Heart right ventricle (tissue), 16 donors: Measurements from ENCODE around the gene SETD1A. TPM values are rescaled to one million over a fixed set of nuclear protein-coding genes. Genes with fewer than 3 reads are reported as not detected.

ENCODE experiments used
- ATAC-seq, 8 donors: fragments of 200-7000 bp; cut with Tn5 transposase; one replicate each; pipeline ENCODE4 v1.9.1; 2020; ENCODE audit warnings: mild to moderate bottlenecking in 8 of 8, moderate library complexity in 8 of 8, moderate number of reproducible peaks in 1 of 8
- DNase-seq, 2 donors: peaks; one replicate each; pipeline ENCODE4 v3.0.0-alpha.2; 2020
- H3K27ac ChIP-seq, 10 donors: fragments of 200-600 bp; sonication (generic) in 2 of 10; one replicate each; pipeline versions ENCODE4 v1.5.0 to v1.8.0; 2020 to 2022; ENCODE audit warnings: mild to moderate bottlenecking in 3 of 10
- H3K27me3 ChIP-seq, 7 donors: fragments of 200-600 bp; one replicate each; pipeline ENCODE4 v1.8.0; 2021 to 2022; ENCODE audit warnings: mild to moderate bottlenecking in 2 of 7
- H3K36me3 ChIP-seq, 9 donors: fragments of 200-600 bp; sonication (generic) in 1 of 9; one replicate each; pipeline versions ENCODE4 v1.5.0 to v1.8.0; 2020 to 2022; ENCODE audit warnings: mild to moderate bottlenecking in 2 of 9
- H3K4me1 ChIP-seq, 9 donors: fragments of 200-600 bp; sonication (generic) in 1 of 9; one replicate each; pipeline versions ENCODE4 v1.5.0 to v1.8.0; 2020 to 2022; ENCODE audit warnings: mild to moderate bottlenecking in 4 of 9
- H3K4me3 ChIP-seq, 10 donors: fragments of 200-600 bp; sonication (generic) in 2 of 10; one replicate each; pipeline versions ENCODE4 v1.5.0 to v1.8.0; 2020 to 2022; ENCODE audit warnings: mild to moderate bottlenecking in 7 of 10, moderate library complexity in 2 of 10
- H3K9me3 ChIP-seq, 11 donors: fragments of 200-600 bp in 10 of 11; sonication (generic) in 2 of 11; one replicate each; pipeline versions ENCODE4 v1.5.0 to v1.8.0; 2013 to 2022; ENCODE audit warnings: mild to moderate bottlenecking in 2 of 11, control low read depth in 1 of 11, moderate library complexity in 1 of 11
- WGBS, 2 donors: extraction: QIAGEN DNeasy Blood & Tissue Kit; methylation state at CpG; one replicate each; pipeline ENCODE4 v1.1.7; 2013; ENCODE audit warnings: inconsistent platforms in 1 of 2; 5-methylcytosine and 5-hydroxymethylcytosine counted together
- intact Hi-C, 10 donors: fragments of 100-400 bp; cut with DNase I; formaldehyde crosslinking; loops; one replicate each; pipeline versions ENCODE4 v1.11.1 to v1.14.2; 2022
- polyA plus RNA-seq, 2 donors: library from polyadenylated mRNA; stranded (reverse); fragments of 200-250 nt; gene quantifications; one replicate each; pipeline ENCODE4 v1.2.3, GENCODE V29; 2013
- total RNA-seq, 10 donors: library from RNA; stranded (reverse); fragmentation: NEBNext Ultra II Directional in 3 of 10; extraction: Animal tissue kit (Norgen Biotek cat#: 25700) in 3 of 10; gene quantifications; one replicate each; pipeline versions ENCODE4 v1.2.1 to v1.2.4, GENCODE V29; 2021 to 2023
- TF ChIP-seq, protein P1 (sequence below), 9 donors: fragments of 200-600 bp; sonication (generic) in 2 of 9; IDR thresholded peaks; one replicate each; pipeline versions ENCODE4 v1.5.0 to v1.8.0; 2021 to 2022; ENCODE audit warnings: antibody characterized with exemption in 9 of 9, mild to moderate bottlenecking in 5 of 9, moderate library complexity in 1 of 9
- donor health status: Arrhythmogenic right ventricular cardiomyopathy.
- donor health status: ischemic (EF 13 %, LVEDD 7.1; RV severe dilation, severe dysfunction).
- donor health status: healthy with polysubstance abuse.
- donor health status: DM: no; HTN: yes; CAD: no.
- donor health status: DM: no; HTN: no; CAD: no.
- donor health status: ischemic (EF 25% LVEDD 6.9; RV normal size, moderate dysfunction).
- donor health status: ischemic (EF 25% LVEDD 5.7; RV mildly dilated, moderate dysfunction).
- donor health status: healthy.
- donor health status: DM: yes; HTN: yes; CAD: no.
- donor health status: Ischemic cardiomyopathy.
- donor health status: ischemic (EF 35%, LVEDD 5.7; RV mildly dilated, moderate dysfunction).
- donor health status: nonischemic (EF 11% LVEDD 7.7; RV severe dilation, severe dysfunction).
- donor health status: DM: yes; HTN: yes; CAD: no.
- donor health status: PGD.
- donor health status: ischemic (EF 29% LVEDD 5.4; RV normal size, mild dysfunction).
- donor health status: nonischemic (EF 23%, LVEDD 6.1; RV moderate dilation, normal function).

Gene SETD1A
- total and polyA plus RNA-seq, 12 donors: 5.8 to 11.4 (median 9.2) TPM

DNA sequence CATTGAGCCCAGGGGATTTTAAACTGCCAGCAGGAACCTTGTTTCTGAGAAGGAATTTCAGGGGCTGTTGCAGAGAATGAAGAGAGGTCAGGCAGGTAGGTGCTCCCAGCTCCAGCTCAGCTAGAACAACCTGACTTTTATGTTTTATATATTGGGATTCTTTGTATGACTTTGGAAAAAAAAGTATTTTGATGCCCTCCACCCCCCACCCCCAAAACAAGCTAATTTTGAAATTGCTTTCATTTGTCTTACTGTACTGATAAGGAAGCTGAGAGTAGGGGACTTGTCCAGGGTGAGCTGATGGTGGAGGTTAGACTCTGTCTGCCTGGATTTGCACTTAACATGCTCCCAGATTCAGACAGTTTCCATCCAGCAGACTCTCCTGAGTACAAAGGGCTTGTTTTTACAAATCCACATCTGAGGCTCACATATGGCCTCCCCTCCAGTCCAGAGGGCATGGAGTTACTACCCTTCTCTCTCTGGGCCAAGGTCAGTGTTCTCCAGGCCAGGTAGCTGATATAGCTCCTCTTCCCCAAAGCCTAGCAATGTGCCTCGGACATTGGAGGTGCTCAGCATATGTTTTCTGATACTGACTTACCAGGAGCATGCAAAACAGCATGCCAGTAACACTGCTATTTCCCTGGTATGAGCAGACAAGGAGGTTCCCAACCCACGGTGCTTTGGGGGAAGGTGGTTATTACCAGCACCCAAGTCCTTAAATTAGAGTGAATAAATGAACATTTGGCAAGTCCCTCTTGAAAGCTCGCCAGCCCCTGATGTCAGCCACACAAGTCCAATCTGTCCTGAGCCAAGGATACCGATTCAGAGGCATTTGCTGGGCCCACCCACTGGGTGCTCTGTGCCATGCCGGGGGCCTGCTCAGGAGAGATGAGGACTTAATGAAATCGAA, 41.6 kb downstream of the SETD1A start:
- Histone ChIP-seq H3K27ac (peak overlapping the region in 4 of 10 donors; percentile 5 to 77 (median 54)), H3K4me1 (peaks cover 4 to 35% (median 16%) of the 10 kb centered on the region in 9 donors), H3K27me3 (no peaks in the 10 kb centered on the region), H3K4me3 (no peak overlapping the region), H3K36me3 (no peaks in the 10 kb centered on the region), H3K9me3 (no peaks in the 10 kb centered on the region)
- TF ChIP-seq, protein P1, sequence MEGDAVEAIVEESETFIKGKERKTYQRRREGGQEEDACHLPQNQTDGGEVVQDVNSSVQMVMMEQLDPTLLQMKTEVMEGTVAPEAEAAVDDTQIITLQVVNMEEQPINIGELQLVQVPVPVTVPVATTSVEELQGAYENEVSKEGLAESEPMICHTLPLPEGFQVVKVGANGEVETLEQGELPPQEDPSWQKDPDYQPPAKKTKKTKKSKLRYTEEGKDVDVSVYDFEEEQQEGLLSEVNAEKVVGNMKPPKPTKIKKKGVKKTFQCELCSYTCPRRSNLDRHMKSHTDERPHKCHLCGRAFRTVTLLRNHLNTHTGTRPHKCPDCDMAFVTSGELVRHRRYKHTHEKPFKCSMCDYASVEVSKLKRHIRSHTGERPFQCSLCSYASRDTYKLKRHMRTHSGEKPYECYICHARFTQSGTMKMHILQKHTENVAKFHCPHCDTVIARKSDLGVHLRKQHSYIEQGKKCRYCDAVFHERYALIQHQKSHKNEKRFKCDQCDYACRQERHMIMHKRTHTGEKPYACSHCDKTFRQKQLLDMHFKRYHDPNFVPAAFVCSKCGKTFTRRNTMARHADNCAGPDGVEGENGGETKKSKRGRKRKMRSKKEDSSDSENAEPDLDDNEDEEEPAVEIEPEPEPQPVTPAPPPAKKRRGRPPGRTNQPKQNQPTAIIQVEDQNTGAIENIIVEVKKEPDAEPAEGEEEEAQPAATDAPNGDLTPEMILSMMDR (IDR thresholded peaks at IDR 0.05): no peak
- intact Hi-C loops: loop anchor here in 3 of 10 donors (5.0 to 10.0 kb wide), 3 partner anchors 73 to 443 kb away; partner anchors contain the start of genes ZNF646 (in 1 of the 3), ZNF668 (in 1 of the 3) and ZNF843 (in 1 of the 3)
- ATAC-seq: no peak
- WGBS, 2 donors: 61 to 66% methylated on average over 6 of the region's 6 CpGs
- DNase-seq: no peak

DNA sequence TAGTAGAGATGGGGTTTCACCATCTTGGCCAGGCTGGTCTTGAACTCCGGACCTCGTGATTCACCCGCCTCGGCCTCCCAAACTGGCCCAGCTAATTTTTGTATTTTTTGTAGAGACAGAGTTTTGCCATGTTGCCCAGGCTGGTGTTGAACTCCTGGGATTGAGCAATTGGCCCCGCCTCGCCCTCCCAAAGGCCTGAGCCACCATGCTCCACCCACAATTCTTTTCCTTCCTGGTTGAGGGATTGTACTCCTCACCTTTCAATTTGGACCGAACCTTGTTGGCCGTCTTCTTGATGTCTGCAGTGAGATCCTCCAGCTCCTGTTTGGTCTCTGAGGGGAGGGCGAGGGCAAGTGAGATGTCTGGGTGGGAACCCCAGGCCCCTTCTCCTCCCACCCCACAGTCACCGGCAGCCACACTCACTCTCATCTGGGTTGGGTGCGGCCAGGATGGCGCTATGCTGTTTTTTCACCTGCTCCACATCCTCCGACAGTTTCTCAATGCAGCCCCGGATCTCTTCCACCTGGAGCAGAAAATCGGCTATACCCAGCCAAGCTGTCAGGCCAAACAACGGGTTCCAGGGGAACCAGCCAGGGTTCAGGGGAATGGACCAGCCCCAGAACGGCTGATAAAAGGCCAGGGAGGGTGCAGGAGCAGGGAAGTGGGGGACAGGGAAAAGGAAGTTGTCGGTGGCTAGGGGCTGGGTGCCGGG, 43.3 kb downstream of the SETD1A start:
- Histone ChIP-seq H3K9me3 (no peaks in the 10 kb centered on the region), H3K27me3 (no peaks in the 10 kb centered on the region), H3K36me3 (no peaks in the 10 kb centered on the region), H3K4me1 (peaks cover 4 to 35% (median 16%) of the 10 kb centered on the region in 9 donors), H3K27ac (no peak overlapping the region), H3K4me3 (no peak overlapping the region)
- TF ChIP-seq, protein P1 (IDR thresholded peaks at IDR 0.05): no peak
- intact Hi-C loops: no loop called here
- ATAC-seq (no peak), DNase-seq (no peak)
- WGBS, 2 donors: 88 to 89% methylated on average over 19 of the region's 19 CpGs

DNA sequence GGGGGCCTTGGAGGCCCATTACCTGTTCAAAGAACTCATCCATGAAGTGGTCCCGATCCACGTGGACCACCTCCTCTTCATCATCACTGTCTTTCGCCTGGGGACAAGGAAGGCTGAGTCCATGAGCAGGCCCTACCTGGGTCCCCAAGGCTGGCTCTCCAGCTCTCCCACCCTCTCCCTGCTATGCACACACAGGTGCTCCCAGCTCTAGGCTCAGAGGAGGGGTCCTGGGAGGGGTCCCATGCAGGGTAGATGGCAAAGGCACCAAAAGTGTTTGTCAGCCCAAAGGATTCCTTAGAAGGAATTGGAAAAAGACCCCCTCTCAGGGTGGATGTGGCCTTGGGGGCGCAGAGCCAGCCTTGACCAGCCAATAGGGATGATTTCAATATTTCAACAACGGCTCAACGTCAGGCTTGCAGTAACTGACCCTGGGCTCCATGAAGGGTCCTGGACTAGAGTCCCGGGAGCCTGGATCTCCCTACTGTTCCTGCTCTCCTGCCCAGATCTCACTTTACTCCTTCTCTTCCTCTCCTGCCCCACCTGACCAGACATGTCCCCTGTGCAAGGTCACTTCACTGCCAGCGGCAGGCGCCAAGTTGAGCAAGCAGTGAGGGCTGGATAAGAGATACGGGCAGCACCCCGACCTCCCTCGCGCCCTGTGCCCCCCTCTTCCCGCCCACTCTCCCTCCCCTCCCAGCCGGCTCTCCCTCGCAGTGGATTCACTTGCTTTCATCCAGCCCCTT, 44.1 kb downstream of the SETD1A start:
- ATAC-seq: peak in 1 of 8 donors; percentile 19
- 32 to 48% methylated on average over 14 to 16 of the region's 16 CpGs for WGBS, 2 donors
- intact Hi-C loops: no loop called here
- Histone ChIP-seq H3K27ac (no peak overlapping the region), H3K9me3 (no peaks in the 10 kb centered on the region), H3K4me1 (peaks cover 0 to 27% (median 13%) of the 10 kb centered on the region in 9 donors), H3K27me3 (peaks cover 0 to 6% (median 4%) of the 10 kb centered on the region in 7 donors), H3K36me3 (no peaks in the 10 kb centered on the region), H3K4me3 (no peak overlapping the region)
- no peak for DNase-seq
- TF ChIP-seq, protein P1 (IDR thresholded peaks at IDR 0.05): no peak

DNA sequence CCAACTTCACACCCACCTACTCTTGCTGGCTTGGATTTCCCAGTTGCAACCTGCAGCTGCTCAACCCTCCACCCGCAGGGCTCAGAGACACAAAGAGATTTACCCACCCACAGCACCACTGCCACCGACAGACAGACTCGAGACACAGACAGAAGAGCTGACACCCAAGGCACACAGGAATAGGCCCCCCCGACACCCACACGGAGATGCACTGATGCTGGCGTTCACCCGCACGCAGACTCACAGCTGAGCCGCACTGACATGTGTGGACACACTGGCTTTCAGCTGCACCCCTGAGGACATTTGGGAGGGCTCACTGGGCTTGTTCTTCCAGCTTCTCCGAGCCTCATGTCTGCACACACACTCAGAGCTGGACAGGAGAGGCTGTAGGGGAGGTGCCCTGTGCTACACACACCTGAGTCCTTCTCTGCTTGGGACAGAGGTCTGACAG, 44.7 kb downstream of the SETD1A start:
- DNase-seq (no peak), ATAC-seq (no peak)
- Histone ChIP-seq H3K27ac (peak overlapping the region in 3 of 10 donors; percentile 28 to 51 (median 30)), H3K4me1 (peaks cover 0 to 25% (median 8%) of the 10 kb centered on the region in 9 donors), H3K9me3 (no peaks in the 10 kb centered on the region), H3K27me3 (peaks cover 0 to 11% (median 8%) of the 10 kb centered on the region in 7 donors), H3K36me3 (no peaks in the 10 kb centered on the region), H3K4me3 (no peak overlapping the region)
- intact Hi-C loops: no loop called here
- 72% methylated on average over 10 of the region's 10 CpGs for WGBS, 2 donors
- TF ChIP-seq, protein P1 (IDR thresholded peaks at IDR 0.05): no peak
